ENCODE measurements around the gene MTARC2.

GRCh38 chr1:220833436-220833835, 85.3 kb downstream of the MTARC2 start:
- TF ChIP-seq EGR1 (IDR thresholded peaks at IDR 0.05; ENCODE audit: borderline replicate concordance in 1 of 2, low read depth in 2 of 2, low read length in 2 of 2) = no peak
- no peak for TF ChIP-seq POLR2AphosphoS5 (IDR thresholded peaks at IDR 0.05; ENCODE audit: low read length)
- no peak for TF ChIP-seq TAF1 (IDR thresholded peaks at IDR 0.05; ENCODE audit: borderline replicate concordance, low read depth, low read length)
- no peak for TF ChIP-seq EZH2 (IDR thresholded peaks at IDR 0.05; ENCODE audit: borderline replicate concordance, control insufficient read depth, low read depth, low read length)
- TF ChIP-seq, protein P1, sequence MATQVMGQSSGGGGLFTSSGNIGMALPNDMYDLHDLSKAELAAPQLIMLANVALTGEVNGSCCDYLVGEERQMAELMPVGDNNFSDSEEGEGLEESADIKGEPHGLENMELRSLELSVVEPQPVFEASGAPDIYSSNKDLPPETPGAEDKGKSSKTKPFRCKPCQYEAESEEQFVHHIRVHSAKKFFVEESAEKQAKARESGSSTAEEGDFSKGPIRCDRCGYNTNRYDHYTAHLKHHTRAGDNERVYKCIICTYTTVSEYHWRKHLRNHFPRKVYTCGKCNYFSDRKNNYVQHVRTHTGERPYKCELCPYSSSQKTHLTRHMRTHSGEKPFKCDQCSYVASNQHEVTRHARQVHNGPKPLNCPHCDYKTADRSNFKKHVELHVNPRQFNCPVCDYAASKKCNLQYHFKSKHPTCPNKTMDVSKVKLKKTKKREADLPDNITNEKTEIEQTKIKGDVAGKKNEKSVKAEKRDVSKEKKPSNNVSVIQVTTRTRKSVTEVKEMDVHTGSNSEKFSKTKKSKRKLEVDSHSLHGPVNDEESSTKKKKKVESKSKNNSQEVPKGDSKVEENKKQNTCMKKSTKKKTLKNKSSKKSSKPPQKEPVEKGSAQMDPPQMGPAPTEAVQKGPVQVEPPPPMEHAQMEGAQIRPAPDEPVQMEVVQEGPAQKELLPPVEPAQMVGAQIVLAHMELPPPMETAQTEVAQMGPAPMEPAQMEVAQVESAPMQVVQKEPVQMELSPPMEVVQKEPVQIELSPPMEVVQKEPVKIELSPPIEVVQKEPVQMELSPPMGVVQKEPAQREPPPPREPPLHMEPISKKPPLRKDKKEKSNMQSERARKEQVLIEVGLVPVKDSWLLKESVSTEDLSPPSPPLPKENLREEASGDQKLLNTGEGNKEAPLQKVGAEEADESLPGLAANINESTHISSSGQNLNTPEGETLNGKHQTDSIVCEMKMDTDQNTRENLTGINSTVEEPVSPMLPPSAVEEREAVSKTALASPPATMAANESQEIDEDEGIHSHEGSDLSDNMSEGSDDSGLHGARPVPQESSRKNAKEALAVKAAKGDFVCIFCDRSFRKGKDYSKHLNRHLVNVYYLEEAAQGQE (IDR thresholded peaks at IDR 0.05; ENCODE audit: low read depth, low read length) = no peak
- TF ChIP-seq CBX3 (IDR thresholded peaks at IDR 0.05; ENCODE audit: borderline replicate concordance, low read depth) = no peak
- no peak for TF ChIP-seq HDAC2 (IDR thresholded peaks at IDR 0.05)
- no peak for TF ChIP-seq SP1 (IDR thresholded peaks at IDR 0.05; ENCODE audit: low read depth, low read length)
- TF ChIP-seq, protein P2, sequence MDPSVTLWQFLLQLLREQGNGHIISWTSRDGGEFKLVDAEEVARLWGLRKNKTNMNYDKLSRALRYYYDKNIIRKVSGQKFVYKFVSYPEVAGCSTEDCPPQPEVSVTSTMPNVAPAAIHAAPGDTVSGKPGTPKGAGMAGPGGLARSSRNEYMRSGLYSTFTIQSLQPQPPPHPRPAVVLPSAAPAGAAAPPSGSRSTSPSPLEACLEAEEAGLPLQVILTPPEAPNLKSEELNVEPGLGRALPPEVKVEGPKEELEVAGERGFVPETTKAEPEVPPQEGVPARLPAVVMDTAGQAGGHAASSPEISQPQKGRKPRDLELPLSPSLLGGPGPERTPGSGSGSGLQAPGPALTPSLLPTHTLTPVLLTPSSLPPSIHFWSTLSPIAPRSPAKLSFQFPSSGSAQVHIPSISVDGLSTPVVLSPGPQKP (IDR thresholded peaks at IDR 0.05; ENCODE audit: low read depth, low read length) = no peak
- no peak for TF ChIP-seq ESRRA (IDR thresholded peaks at IDR 0.05; ENCODE audit: low read length)
- TF ChIP-seq CREM (IDR thresholded peaks at IDR 0.05; ENCODE audit: low read depth) = no peak

All from GM12878 (cell line).